ENCODE data around the gene TSPAN5. TPM values are rescaled to one million over a fixed set of nuclear protein-coding genes. Genes with fewer than 3 reads are reported as not detected.

Gene TSPAN5
- polyA plus RNA-seq, 1 of the 3 experiments (the other 2 are of a cell fraction), result 38.6 TPM

DNA sequence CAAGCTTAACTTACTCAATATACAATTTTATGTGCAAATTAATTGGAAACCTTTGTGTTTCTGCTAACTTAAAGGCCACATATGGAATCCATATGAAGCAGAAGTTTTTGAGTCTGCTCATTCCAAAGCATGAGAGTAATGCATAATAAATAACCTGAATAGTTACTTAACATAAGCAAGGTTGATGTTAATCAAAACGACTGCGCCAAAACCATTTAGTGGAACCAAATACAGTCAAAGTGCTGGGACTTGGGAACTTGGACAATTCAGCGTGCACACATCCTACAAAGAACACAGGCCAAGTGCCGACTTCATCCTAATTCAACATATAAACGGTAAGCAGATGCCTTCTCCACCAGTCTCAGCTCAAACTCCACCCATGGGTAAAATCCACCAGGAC lies 17.0 kb downstream of the TSPAN5 start:
- H3K36me3 ChIP-seq (replicated peaks in 1 of 2; ENCODE audit: control insufficient read depth in 1 of 2, insufficient read depth in 2 of 2, low read length in 1 of 2), result no peaks in the 10 kb centered on the region
- H3K4me1 ChIP-seq (ENCODE audit: control insufficient read depth in 1 of 2, insufficient read depth in 2 of 2, low read depth in 1 of 2, low read length in 1 of 2), result peaks cover 5 to 25% of the 10 kb centered on the region in 2 experiments; a peak in 2 of 4 replicates
- no peaks in the 10 kb centered on the region for H3K27me3 ChIP-seq (ENCODE audit: insufficient read depth)
- H3K79me2 ChIP-seq (ENCODE audit: insufficient read depth), result peaks cover 100% of the 10 kb centered on the region
- H3K9me3 ChIP-seq, result no peaks in the 10 kb centered on the region
- DNase-seq, result no peak
- H4K20me1 ChIP-seq (ENCODE audit: insufficient read depth), result peaks cover 11% of the 10 kb centered on the region; the same call in 1 of the 2 replicates
- WGBS (ENCODE audit: low lambda C conversion rate), result 84% methylated on average over 5 of the region's 5 CpGs
- peaks cover 13% of the 10 kb centered on the region for H3F3A ChIP-seq (replicated peaks; ENCODE audit: insufficient read depth)
- H3K27ac ChIP-seq (ENCODE audit: low read depth in 2 of 2, low read length in 1 of 2), result peak overlapping the region in 1 of 2 experiments; percentile 70; a peak in 1 of 4 replicates
- H3K4me2 ChIP-seq, result no peak overlapping the region; the same call in 1 of the 2 replicates
- no peak overlapping the region for H3K4me3 ChIP-seq (ENCODE audit: low read depth in 2 of 2, low read length in 1 of 2)
- no peak overlapping the region for H3K9ac ChIP-seq
- ChIA-PET CTCF (interaction anchor here (1.9 kb wide), 1 partner anchor 174 kb away, joined by 4 read pairs; no protein-coding TSS in a partner anchor), POLR2A (no interaction called here)
- TF ChIP-seq REST (IDR thresholded peaks at IDR 0.05; ENCODE audit: low read depth, low read length) (no peak), TCF12 (IDR thresholded peaks at IDR 0.05) (peak; percentile 52; the same call in 1 of the 2 replicates)
- H2AFZ ChIP-seq (ENCODE audit: low read depth), result no peak overlapping the region; the same call in 1 of the 2 replicates
- H3K9me2 ChIP-seq, result no peaks in the 10 kb centered on the region

GRCh38 chr4:98639523-98639922 lies 18.9 kb downstream of the TSPAN5 start:
- H3K36me3 ChIP-seq (replicated peaks in 1 of 2; ENCODE audit: control insufficient read depth in 1 of 2, insufficient read depth in 2 of 2, low read length in 1 of 2), result no peaks in the 10 kb centered on the region
- peaks cover 13% of the 10 kb centered on the region for H3F3A ChIP-seq (replicated peaks; ENCODE audit: insufficient read depth)
- peak overlapping the region; percentile 48; the same call in 1 of the 2 replicates for H3K4me2 ChIP-seq
- H3K27ac ChIP-seq (ENCODE audit: low read depth in 2 of 2, low read length in 1 of 2), result peak overlapping the region in 1 of 2 experiments; percentile 45; a peak in 1 of 4 replicates
- POLR2A ChIA-PET, result interaction anchor here (0.6 kb wide), 1 partner anchor 10 kb away, joined by 3 read pairs; no protein-coding TSS in a partner anchor
- peaks cover 5 to 25% of the 10 kb centered on the region in 2 experiments; a peak in 2 of 4 replicates for H3K4me1 ChIP-seq (ENCODE audit: control insufficient read depth in 1 of 2, insufficient read depth in 2 of 2, low read depth in 1 of 2, low read length in 1 of 2)
- CTCF ChIA-PET, result no interaction called here
- no peak for DNase-seq
- no peak overlapping the region for H3K9ac ChIP-seq
- no peak overlapping the region; a peak in 1 of 4 replicates for H3K4me3 ChIP-seq (ENCODE audit: low read depth in 2 of 2, low read length in 1 of 2)
- peaks cover 17% of the 10 kb centered on the region; the same call in 1 of the 2 replicates for H4K20me1 ChIP-seq (ENCODE audit: insufficient read depth)
- TF ChIP-seq USF1 (IDR thresholded peaks at IDR 0.05; ENCODE audit: borderline replicate concordance, low read depth) (no peak), FOXJ3 (CRISPR knock-in tag; IDR thresholded peaks at IDR 0.05) (no peak), RFX5 (IDR thresholded peaks at IDR 0.05; ENCODE audit: low read length) (no peak), POLR2AphosphoS5 (IDR thresholded peaks at IDR 0.05; ENCODE audit: low read depth, low read length) (no peak), SMC3 (IDR thresholded peaks at IDR 0.05; ENCODE audit: low read depth, low read length) (no peak), CHD2 (IDR thresholded peaks at IDR 0.05; ENCODE audit: low read length, partially characterized antibody) (no peak), RXRA (IDR thresholded peaks at IDR 0.05; ENCODE audit: borderline replicate concordance, low read depth) (no peak), TCF12 (IDR thresholded peaks at IDR 0.05) (no peak)
- TF ChIP-seq, protein P1, sequence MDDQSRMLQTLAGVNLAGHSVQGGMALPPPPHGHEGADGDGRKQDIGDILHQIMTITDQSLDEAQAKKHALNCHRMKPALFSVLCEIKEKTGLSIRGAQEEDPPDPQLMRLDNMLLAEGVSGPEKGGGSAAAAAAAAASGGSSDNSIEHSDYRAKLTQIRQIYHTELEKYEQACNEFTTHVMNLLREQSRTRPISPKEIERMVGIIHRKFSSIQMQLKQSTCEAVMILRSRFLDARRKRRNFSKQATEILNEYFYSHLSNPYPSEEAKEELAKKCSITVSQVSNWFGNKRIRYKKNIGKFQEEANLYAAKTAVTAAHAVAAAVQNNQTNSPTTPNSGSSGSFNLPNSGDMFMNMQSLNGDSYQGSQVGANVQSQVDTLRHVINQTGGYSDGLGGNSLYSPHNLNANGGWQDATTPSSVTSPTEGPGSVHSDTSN (IDR thresholded peaks at IDR 0.05), result no peak
- H3K9me2 ChIP-seq, result no peaks in the 10 kb centered on the region
- peaks cover 100% of the 10 kb centered on the region for H3K79me2 ChIP-seq (ENCODE audit: insufficient read depth)
- no peaks in the 10 kb centered on the region for H3K9me3 ChIP-seq
- no peak overlapping the region for H2AFZ ChIP-seq (ENCODE audit: low read depth)
- H3K27me3 ChIP-seq (ENCODE audit: insufficient read depth), result no peaks in the 10 kb centered on the region
- WGBS (ENCODE audit: low lambda C conversion rate), result 80% methylated on average over 2 of the region's 2 CpGs

Measured in SK-N-SH (cell line).